Ovary (tissue), 3 donors: ENCODE data around the gene UCN3.

ENCODE experiments used
- CTCF ChIP-seq, 3 donors: fragments of 450-650 bp in 2 of 3; fragments of 200-600 bp in 1 of 3; IDR thresholded peaks; one replicate each; pipeline versions ENCODE4 v1.5.1 to v1.8.0; 2016 to 2022; ENCODE audit warnings: antibody characterized with exemption in 3 of 3, mild to moderate bottlenecking in 1 of 3
- EP300 ChIP-seq: sonication (generic); formaldehyde crosslinking; IDR thresholded peaks from one replicate; pipeline ENCODE4 v1.6.1; 2017; ENCODE audit warnings: antibody characterized with exemption
- donor health status: DM: no; HTN: no; CAD: no.

GRCh38 chr10:5399332-5399731 is 34.6 kb downstream of the UCN3 start:
- TF ChIP-seq CTCF (IDR thresholded peaks at IDR 0.05) (no peak), EP300 (no peak)
